DOHH2 (cell line): ENCODE data around the gene PKP4.

Source experiments
- H3F3A ChIP-seq: fragments of 200-600 bp; sonication (generic), shearing (Covaris generic); 2 replicates; pipeline ENCODE4 v1.6.0; 2016; ENCODE audit warnings: antibody characterized with exemption, mild to moderate bottlenecking; ENCODE audit not compliant: control insufficient read depth, insufficient read depth
- H3K27ac ChIP-seq: fragments of 200-600 bp; sonication (generic); 2 replicates; pipeline ENCODE4 v1.5.1; 2014; ENCODE audit warnings: low read depth, mild to moderate bottlenecking, low read length, moderate library complexity
- H3K27me3 ChIP-seq: fragments of 200-600 bp; sonication (generic); 2 replicates; pipeline ENCODE4 v1.6.1; 2014; ENCODE audit warnings: mild to moderate bottlenecking, low read length, mixed read lengths; ENCODE audit not compliant: control insufficient read depth
- H3K36me3 ChIP-seq: fragments of 200-600 bp; sonication (generic); 2 replicates; pipeline ENCODE4 v1.6.1; 2014; ENCODE audit warnings: mild to moderate bottlenecking, low read length, moderate library complexity, mixed read lengths; ENCODE audit not compliant: control insufficient read depth
- H3K4me1 ChIP-seq: fragments of 200-600 bp; sonication (generic); 2 replicates; pipeline ENCODE4 v1.6.1; 2014; ENCODE audit warnings: mild to moderate bottlenecking, low read length, mixed read lengths; ENCODE audit not compliant: control insufficient read depth
- H3K4me2 ChIP-seq: fragments of 200-600 bp; sonication (generic); 2 replicates; pipeline ENCODE4 v1.6.0; 2014; ENCODE audit warnings: mild to moderate bottlenecking, low read length, moderate library complexity
- H3K4me3 ChIP-seq: fragments of 200-600 bp; sonication (generic); 2 replicates; pipeline ENCODE4 v1.5.1; 2014; ENCODE audit warnings: mild to moderate bottlenecking, low read length, mixed read lengths
- H3K79me2 ChIP-seq: fragments of 200-600 bp; sonication (generic); 2 replicates; pipeline ENCODE4 v1.6.1; 2014; ENCODE audit warnings: mild to moderate bottlenecking, low read length, mixed read lengths; ENCODE audit not compliant: control insufficient read depth
- H3K9me2 ChIP-seq: fragments of 200-600 bp; sonication (generic); replicated peaks from 2 replicates; pipeline ENCODE4 v1.6.1; 2014; ENCODE audit warnings: mild to moderate bottlenecking, low read length, mixed read lengths; ENCODE audit not compliant: control insufficient read depth
- H3K9me3 ChIP-seq: fragments of 200-600 bp; sonication (generic); 2 replicates; pipeline ENCODE4 v1.6.1; 2014; ENCODE audit warnings: antibody characterized with exemption, low read length, mixed read lengths; ENCODE audit not compliant: control insufficient read depth, insufficient read depth
- H4K20me1 ChIP-seq: fragments of 200-600 bp; sonication (generic); 2 replicates; pipeline ENCODE4 v1.6.0; 2014; ENCODE audit warnings: low read depth, mild to moderate bottlenecking, antibody characterized with exemption, low read length, moderate library complexity; ENCODE audit not compliant: control insufficient read depth, insufficient read depth
- EZH2phosphoT487 ChIP-seq: fragments of 200-600 bp; sonication (generic); IDR thresholded peaks from 2 replicates; pipeline ENCODE4 v1.6.1; 2017; ENCODE audit warnings: borderline replicate concordance, mild to moderate bottlenecking, antibody characterized with exemption, low read length, moderate library complexity, mixed read lengths
- TF ChIP-seq, protein P1 (sequence below): fragments of 200-600 bp; sonication (generic); IDR thresholded peaks from one replicate; pipeline ENCODE4 v1.5.1; 2014; ENCODE audit warnings: antibody characterized with exemption, mild to moderate bottlenecking, low read depth, low read length; ENCODE audit not compliant: poor library complexity, severe bottlenecking

The PKP4 gene

DNA sequence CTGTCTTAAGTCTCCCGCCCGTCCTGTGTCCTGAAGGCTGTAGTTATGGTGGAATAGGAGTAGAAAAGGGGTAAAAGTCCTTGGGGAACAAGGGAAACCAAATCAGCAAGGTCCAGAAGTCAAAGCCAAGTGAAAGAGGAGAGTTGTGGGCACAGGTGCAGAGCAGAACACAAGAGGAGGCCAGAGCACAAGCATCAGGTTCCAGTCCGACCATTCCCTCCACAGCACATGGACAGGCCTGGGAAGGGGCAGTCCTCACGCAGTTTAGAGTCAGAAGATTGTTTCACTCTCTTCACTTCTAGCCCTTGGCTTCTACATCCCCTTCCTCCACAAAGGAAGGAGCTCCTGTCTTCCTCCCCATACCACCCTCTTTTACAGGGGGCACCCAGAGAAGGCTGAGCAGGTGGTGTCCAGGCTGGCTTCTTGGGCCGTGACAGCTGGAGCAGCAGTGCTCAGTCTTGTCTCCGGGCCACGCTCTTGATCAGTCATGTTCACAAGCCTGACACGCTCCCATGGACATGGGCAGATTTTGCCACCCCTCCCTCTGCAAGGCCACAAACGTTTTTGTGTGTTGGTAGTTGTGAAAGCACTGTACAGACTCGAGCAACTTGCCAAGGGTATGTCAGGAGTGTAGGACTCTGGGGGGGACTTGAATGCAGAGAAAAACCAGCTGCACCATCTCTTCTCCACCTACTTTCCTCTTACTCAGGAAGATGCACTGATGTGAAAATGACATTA lies 199.9 kb downstream of the PKP4 start:
- Histone ChIP-seq H3K27ac (no peak overlapping the region), H4K20me1 (no peaks in the 10 kb centered on the region), H3F3A (no peaks in the 10 kb centered on the region), H3K36me3 (peaks cover 5% of the 10 kb centered on the region; the same call in 1 of the 2 replicates), H3K4me2 (no peak overlapping the region), H3K4me3 (no peak overlapping the region), H3K79me2 (no peaks in the 10 kb centered on the region), H3K9me3 (no peaks in the 10 kb centered on the region), H3K27me3 (no peaks in the 10 kb centered on the region), H3K4me1 (no peaks in the 10 kb centered on the region), H3K9me2 (no peaks in the 10 kb centered on the region)
- TF ChIP-seq EZH2phosphoT487, result no peak
- TF ChIP-seq, protein P1, sequence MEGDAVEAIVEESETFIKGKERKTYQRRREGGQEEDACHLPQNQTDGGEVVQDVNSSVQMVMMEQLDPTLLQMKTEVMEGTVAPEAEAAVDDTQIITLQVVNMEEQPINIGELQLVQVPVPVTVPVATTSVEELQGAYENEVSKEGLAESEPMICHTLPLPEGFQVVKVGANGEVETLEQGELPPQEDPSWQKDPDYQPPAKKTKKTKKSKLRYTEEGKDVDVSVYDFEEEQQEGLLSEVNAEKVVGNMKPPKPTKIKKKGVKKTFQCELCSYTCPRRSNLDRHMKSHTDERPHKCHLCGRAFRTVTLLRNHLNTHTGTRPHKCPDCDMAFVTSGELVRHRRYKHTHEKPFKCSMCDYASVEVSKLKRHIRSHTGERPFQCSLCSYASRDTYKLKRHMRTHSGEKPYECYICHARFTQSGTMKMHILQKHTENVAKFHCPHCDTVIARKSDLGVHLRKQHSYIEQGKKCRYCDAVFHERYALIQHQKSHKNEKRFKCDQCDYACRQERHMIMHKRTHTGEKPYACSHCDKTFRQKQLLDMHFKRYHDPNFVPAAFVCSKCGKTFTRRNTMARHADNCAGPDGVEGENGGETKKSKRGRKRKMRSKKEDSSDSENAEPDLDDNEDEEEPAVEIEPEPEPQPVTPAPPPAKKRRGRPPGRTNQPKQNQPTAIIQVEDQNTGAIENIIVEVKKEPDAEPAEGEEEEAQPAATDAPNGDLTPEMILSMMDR, result no peak

DNA sequence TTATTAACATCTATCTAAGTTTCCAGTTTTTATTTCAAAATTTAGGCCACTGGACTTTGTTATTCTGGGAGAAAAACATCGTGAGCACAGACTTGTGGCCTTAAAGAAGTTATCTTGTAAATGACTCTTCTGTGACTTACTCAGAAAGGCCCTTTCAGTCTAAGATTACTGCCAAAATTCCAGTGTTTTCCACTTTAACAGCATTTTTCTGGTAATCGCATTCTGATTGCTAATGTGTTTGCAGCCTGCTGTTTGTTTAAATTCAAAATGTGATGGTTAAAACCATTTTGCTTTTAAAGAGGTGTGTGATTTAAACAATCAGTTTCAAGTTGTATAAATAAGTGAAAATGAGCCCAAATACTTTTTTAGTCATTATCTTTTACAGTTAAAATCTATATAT lies 201.6 kb downstream of the PKP4 start:
- no peaks in the 10 kb centered on the region for H3K9me3 ChIP-seq
- H3F3A ChIP-seq, result no peaks in the 10 kb centered on the region
- H3K27me3 ChIP-seq, result no peaks in the 10 kb centered on the region
- no peaks in the 10 kb centered on the region for H3K79me2 ChIP-seq
- H3K36me3 ChIP-seq, result peaks cover 11% of the 10 kb centered on the region
- no peak overlapping the region for H3K4me3 ChIP-seq
- no peak overlapping the region for H3K27ac ChIP-seq
- H3K9me2 ChIP-seq, result no peaks in the 10 kb centered on the region
- no peaks in the 10 kb centered on the region for H3K4me1 ChIP-seq
- TF ChIP-seq, protein P1, result no peak
- TF ChIP-seq EZH2phosphoT487, result no peak
- H4K20me1 ChIP-seq, result no peaks in the 10 kb centered on the region
- H3K4me2 ChIP-seq, result no peak overlapping the region

DNA sequence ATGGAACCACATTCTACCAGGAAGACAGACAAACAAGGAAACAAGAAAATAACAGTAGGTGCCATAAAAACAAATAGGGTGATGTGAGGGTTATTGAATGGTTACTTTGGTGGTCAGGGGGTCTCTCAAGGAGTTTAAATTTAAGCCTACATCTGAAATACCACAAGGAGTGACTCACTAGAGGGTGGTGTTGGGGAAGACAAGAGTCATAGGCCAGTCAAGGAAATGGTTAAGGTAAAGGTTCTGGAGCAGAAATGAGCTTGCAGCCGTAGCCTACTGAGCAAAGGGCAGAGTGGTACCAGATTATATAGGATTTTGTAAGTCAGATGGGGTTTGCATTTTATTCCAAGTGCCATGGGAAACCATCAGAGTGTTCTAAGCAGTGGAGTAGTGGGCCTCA lies 202.7 kb downstream of the PKP4 start:
- Histone ChIP-seq H3K4me2 (no peak overlapping the region), H3K4me1 (no peaks in the 10 kb centered on the region), H3K36me3 (peaks cover 22% of the 10 kb centered on the region), H3K27me3 (no peaks in the 10 kb centered on the region), H4K20me1 (no peaks in the 10 kb centered on the region), H3F3A (no peaks in the 10 kb centered on the region), H3K9me2 (no peaks in the 10 kb centered on the region), H3K79me2 (no peaks in the 10 kb centered on the region), H3K27ac (no peak overlapping the region), H3K9me3 (no peaks in the 10 kb centered on the region), H3K4me3 (no peak overlapping the region)
- TF ChIP-seq EZH2phosphoT487, result no peak

DNA sequence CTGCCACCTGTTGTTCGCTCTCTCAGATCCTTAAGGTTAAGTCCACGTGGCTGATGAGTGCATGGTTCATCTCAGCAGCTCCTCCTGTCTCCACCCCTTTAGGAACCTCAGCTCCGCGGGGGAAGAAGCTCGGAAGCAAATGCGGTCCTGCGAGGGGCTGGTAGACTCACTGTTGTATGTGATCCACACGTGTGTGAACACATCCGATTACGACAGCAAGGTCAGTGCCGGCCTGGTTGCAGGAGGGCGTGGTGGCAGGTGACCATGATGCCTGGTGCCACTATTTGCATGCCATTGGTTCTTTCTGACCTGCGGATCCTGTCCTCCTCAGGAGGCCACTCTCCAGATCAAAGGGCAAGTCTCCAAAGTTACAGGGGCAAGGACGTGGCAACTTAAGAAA lies 204.5 kb downstream of the PKP4 start:
- Histone ChIP-seq H3K4me3 (no peak overlapping the region), H3K27ac (no peak overlapping the region), H3K27me3 (no peaks in the 10 kb centered on the region), H3K9me2 (no peaks in the 10 kb centered on the region), H3F3A (no peaks in the 10 kb centered on the region), H3K4me2 (no peak overlapping the region), H3K4me1 (peaks cover 3% of the 10 kb centered on the region; the same call in 1 of the 2 replicates), H3K36me3 (peaks cover 27% of the 10 kb centered on the region), H3K9me3 (no peaks in the 10 kb centered on the region), H3K79me2 (no peaks in the 10 kb centered on the region), H4K20me1 (no peaks in the 10 kb centered on the region)
- TF ChIP-seq EZH2phosphoT487, result no peak
- TF ChIP-seq, protein P1, result no peak
